GM20431 (cell line): ENCODE measurements around the gene SV2B.

ENCODE experiments used
- in situ Hi-C: fragments of 300-500 bp; cut with MseI, MboI; formaldehyde crosslinking; loops from one replicate; pipeline ENCODE4 v1.15.0; 2020; ENCODE audit warnings: low sequenced_read_pairs; ENCODE audit not compliant: unreplicated experiment

SV2B gene

DNA sequence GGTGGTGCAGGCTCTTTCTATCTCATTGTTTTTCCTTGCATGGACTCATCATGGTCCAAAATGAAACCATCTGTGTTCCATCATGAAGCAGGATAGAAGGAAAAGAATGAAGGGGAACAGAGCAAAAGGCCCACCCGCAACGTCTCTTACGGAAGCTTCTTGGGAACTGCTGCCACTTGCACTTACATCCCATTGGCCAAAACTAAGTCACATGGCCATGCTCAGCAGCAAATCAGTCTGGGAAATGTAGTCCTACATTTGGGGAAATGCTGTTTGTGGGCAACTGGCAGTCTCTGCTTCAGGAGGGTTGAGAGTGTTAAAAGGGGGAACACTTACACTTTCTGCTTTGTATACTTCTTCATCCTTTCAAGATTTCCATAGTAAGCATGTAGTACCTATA lies 191.6 kb downstream of the SV2B start:
- in situ Hi-C loops: loop anchor here (10.0 kb wide), 1 partner anchor 783 kb away; no protein-coding TSS in a partner anchor

DNA sequence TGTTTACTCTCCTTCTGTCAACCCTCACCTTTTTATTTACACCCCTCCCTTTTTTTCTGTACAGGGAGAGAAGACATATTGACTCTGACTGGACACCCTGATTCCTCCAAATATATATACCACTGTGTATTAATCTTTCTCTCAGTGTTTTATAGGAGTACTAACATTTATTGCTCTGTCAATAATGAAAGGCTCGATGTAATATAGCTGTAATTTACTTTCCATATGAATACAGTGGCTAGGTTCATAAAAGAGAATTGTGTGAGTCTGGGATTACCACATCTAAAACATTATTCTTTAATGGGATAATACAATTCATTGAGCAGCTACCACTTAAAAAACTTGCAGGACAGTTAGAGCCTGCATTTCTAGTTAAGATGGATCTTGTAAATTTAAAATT lies 194.3 kb downstream of the SV2B start:
- in situ Hi-C loops: loop anchor here (10.0 kb wide), 1 partner anchor 780 kb away; no protein-coding TSS in a partner anchor

DNA sequence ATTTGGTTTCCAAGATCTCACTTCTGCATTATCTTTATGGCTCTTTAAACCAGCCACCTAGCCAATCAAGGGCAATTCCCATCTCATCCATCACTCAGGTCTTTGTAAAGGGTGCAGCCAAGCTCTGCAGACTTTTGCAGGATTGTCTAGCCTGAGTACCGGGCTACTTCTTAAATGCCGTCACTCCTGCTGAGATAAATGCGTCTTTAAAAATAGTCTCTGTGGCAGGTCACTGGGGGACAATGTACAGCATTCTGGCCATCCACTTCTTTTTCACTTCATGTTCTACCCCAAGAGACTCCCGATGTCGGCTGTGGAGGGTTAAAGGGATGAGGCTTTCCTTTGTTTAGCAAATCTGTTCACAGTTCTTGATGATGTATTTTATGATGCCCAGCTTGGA lies 194.7 kb downstream of the SV2B start:
- in situ Hi-C loops: loop anchor here (10.0 kb wide), 1 partner anchor 780 kb away; no protein-coding TSS in a partner anchor

DNA sequence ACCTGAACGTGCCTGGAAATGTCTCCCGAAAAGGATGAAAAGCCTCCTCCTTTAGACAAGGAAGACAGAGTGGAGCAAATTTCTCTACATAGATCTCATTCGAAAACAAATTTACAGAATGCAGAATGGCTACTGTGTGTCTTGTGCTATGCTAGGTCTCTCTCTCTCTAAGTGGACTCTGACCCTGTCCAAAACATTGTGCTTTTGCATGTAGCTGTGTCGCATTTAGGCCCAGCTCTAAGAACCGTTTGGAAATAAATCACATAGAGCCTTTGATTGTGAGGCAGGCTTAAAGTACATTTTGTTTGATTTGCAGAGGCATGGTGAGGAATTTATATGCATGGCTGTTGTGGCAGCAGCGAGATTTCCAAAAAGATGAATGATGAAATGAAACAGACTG lies 198.0 kb downstream of the SV2B start:
- in situ Hi-C loops: loop anchor here (10.0 kb wide), 1 partner anchor 777 kb away; no protein-coding TSS in a partner anchor

DNA sequence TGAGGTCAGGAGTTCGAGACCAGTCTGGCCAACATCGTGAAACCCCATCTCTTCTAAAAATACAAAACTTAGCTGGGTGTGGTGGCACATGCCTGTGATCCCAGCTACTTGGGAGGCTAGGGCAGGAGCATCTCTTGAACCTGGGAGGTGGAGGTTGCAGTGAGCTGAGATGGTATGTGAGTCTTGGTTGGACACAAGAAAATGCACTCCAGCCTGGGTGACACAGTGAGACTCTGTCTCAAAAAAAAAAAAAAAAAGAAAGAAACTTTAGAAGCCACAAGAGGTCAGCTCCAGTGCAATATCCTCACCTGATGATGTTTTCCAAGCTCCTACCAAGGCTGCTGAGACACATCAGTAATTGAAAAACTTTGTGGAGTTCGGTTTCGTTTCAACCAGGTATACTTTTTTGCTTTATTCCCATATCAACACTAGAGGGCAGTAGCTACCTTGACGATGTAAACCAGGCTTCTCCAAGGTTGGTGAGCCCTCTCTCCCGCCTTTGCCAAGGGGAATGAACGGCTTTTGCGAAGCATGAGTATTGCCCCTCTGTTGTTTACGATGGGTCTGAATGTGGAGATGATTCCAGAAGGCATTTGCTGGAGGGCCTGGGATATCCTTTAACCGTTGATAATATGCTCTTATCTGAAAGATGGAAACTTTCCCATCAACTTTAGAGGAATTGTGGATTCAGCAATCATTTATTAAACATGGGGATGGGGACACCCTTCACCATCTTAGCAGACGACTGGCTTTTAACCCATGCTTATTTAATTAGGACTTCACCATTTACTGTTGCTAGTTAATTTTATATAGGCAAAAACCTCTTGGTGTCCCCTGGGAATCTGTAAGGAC lies 202.8 kb downstream of the SV2B start:
- in situ Hi-C loops: no loop called here

DNA sequence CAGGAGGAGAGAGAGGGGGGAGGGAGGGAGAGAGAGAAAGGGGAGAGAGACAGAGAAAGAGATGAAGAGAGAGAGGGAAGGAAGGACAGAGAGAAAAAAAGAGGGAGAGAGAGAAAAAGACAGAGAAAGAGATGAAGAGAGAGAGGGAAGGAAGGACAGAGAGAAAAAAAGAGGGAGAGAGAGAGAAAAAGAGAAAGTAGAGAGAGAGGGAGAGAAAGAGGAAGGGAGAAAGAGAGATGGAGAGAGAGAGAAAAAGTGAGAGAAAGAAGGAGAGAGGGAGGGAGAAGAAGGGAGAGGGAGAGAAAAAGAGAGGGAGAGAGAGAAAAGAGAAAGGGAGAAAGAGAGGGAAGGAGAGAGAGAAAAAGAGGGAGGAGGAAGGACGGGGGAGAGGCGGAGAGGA lies 204.2 kb downstream of the SV2B start:
- in situ Hi-C loops: no loop called here

DNA sequence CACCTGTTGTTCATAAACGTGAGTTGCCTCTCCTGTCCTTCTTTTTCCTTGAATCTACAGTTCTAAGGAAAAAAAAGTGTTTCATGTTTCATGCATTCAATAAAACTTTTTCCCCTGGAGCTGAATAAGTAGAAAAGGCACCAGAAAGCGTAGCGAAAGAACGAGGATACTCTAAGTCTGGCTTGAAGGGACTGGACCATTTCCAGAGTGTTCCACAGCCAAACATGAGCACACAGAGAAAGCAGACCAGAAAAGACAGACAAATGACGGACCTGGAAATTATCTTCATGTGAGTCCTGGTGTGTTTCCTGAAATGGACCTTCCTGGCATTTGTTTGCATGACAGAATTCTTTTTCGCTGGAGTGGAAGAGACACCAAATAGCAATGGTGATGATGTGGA lies 204.7 kb downstream of the SV2B start:
- in situ Hi-C loops: no loop called here

DNA sequence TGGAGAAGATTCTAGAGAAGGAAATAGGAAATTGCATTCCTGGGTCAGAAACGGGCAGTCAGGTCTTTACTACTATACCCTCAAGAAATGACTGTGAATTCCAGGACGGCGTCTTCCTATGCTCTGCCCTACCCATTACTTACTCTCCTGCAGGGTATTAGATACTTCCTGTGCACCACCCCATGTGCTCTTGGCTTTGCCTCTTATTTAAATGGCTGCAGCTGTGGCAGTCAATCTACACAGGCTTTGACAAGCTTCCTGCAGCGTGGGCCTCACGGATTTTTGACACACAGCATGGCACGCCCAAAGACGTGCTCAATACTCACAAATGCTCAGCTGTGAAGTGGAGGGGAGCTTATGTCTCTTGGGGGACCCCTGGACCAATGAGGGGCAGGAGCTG lies 206.1 kb downstream of the SV2B start:
- in situ Hi-C loops: no loop called here

DNA sequence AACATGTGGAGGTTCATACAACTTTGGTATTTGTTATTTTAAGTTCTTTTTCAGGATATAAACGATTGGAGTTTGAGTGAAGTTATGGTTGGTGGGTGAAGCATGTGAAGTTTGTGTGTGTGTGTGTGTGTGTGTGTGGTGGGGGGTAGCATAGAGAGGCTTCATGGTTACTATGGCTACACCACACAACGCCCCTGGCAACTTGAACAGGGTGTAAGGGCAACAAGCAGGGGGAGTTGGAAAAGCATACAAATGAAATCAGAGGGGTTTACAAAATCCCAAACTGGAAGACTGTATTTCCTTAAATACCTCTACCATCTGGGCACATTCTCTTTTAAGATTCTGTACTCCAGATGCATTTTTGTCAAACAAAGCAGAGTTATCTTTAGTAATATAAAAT lies 207.5 kb downstream of the SV2B start:
- in situ Hi-C loops: no loop called here

DNA sequence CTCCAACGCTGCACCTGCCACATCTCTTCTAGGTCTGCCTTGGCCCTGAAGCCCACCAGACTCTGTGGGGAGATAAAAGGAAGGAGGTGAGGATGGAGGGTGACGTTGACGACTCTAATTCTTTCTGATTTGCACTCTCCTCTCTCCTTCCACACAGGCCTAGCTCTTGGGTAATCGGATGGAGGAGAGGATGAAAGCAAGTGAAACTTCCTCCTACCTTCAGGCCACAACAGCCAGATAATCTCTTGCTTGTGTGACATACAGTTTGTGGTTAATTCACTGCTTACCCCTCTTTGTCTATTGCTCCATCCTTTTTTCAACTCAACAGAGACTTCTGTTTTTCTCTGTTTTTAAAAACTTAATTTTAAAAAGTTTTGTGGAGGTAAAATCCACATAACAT lies 208.1 kb downstream of the SV2B start:
- in situ Hi-C loops: no loop called here

DNA sequence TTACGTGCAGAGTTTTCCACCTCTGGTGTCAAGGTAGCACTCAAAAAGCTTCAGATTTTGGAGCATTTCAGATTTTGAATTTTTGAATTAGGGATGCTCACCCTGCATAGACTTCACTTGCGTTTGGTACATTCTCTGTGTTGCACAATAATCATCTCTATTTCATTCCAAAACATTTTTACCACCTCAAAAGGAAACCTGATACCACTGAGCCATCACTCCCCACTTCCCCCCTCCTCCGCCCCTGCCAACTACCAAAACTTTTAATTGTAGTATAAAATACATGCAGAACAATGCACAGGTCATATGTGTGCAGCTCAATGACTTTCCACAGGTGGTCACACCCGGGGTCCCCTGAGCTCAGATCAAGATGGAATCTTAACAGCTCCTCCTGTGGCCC lies 208.8 kb downstream of the SV2B start:
- in situ Hi-C loops: no loop called here

DNA sequence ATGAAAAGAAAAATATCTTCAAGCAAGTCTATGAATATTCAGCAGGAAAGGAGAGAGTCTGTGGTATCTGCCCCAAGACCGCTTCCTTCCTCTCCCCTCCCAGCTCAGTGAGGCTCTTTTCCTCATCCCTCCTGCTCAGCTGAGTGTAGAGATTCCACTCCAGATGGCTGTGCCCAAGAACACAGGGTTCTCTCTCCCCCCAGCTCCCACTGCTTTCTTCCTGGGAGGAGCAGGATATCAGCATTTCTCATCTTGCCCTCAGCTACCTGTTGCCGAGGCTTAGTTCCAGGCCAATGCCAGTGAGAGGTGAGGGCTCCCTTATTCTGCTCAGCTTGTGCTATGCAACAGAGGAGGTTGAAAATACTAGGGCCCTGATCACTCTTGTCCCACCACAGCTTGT lies 211.9 kb downstream of the SV2B start:
- in situ Hi-C loops: no loop called here

DNA sequence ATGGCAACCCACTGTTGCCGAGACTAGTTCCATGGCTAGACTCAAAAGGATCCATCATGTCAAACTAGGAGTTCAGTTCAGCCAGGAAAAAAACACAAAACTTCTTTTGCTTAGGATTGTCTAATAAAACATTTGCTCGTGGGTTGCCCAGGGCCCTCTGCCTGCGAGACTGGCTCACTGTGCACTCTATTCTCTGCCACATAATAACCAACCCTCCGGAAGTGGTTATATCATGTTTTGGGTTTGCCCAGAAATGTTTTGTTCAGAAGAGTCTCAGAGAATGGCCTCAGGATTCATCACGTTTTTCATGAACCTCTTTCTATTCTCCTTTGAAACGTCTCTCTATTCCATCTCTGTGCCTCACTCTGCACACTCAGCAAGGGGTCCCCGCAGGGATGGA lies 216.1 kb downstream of the SV2B start:
- in situ Hi-C loops: no loop called here

DNA sequence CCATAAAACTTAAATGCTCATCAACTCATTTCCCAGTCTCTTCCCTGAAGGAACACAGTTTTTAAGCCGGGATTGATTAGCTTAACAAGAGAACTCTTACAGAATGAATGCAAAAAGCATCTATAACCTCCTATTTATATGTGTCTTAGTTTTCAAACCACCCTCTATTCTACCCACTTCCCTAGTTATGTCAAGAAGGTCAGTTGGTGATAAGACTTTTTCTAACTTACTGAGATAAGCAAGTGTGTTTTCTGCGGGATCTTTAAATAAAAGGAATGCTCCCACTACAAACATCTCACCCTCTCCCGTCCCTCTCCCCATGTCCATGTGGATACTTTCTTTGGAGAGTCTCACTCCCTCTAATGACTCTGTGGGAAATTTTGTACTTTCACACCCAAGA lies 218.5 kb downstream of the SV2B start:
- in situ Hi-C loops: no loop called here

DNA sequence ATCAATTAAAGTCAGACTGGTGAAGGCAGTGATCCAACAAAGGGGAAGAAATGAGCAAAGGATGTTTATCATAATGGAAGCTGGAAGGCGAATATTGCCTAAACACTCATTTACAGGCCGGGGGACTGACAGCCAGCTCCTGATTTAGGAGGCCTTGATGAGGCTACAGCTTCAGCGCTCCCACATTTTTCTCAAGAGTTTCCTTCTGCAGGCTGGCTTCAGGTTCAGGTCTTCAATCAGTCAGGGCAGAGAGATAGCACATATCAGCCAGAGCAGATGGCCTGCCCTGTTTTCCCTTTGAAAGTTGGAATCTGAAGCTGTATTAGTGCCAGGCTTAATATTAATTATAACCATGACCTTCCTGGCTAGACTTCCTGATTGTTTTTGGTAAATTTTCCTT lies 218.9 kb downstream of the SV2B start:
- in situ Hi-C loops: no loop called here

DNA sequence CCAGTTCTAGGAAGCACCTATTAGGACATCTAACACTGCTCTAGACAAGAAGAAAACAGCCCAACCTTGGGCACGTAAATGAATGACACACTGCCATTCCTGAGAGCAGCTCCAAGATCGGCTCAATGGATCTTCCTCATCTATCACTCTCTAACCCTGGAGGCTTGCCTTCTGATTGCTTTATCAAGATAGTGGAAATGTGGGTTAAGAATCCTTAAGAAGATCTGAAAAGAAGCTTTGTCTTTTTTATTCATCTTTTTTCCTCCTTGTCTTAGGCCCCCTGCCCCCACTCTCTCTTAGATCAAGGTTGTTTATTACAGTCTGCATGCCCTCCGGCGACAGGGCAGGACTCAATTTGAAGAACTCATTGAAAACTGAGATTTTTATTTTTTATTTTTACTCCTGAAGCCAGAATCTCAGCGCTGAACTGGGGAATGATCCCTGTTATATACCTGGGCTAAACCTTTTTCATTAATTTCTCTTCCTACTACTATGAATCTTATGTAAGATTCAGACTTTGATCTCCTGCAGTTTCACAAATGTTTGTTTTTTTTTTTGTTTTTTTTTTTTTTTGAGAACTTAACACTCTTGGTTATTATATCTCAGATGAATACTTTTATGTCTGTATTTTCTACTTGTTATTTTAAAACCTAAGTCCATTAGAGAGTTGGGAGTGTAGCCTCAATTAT lies 219.5 kb downstream of the SV2B start:
- in situ Hi-C loops: no loop called here

DNA sequence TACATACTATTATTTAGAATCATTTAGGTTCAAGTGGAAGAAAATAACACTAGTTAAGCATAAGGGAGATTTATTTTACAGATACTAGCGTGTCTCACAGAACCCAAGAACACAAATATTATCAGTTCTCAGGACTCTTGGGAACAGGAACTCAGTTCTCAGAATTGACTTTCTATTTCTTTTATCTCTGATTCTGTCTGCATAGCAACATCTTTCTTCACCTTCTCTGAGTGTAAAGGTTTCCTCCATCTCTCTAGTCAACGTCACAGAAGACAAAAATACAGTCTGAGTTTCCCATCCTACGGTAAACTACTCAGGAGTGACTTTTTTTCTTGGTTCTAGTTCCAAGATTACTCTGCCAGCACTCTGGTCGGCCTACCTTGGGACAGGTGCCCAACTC lies 220.0 kb downstream of the SV2B start:
- in situ Hi-C loops: no loop called here

DNA sequence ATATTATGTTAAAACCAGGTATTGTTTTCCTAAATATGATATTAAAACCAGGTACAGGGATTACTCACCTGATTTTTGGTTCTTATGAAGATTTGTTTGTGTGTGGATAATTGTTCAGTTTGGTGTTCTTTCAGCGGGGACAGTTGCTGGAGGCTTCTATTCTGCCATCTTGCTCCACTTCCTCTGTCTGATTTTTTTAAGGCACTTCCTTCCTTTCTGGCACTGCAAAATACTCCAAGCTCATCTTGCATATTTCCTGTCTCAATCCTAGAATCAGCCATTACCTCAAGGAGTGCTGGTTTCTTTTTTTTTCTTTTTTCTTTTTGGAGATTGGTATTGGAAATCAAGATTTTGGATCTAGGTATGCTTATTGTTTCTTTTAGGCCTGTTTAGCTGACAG lies 229.9 kb downstream of the SV2B start:
- in situ Hi-C loops: no loop called here

DNA sequence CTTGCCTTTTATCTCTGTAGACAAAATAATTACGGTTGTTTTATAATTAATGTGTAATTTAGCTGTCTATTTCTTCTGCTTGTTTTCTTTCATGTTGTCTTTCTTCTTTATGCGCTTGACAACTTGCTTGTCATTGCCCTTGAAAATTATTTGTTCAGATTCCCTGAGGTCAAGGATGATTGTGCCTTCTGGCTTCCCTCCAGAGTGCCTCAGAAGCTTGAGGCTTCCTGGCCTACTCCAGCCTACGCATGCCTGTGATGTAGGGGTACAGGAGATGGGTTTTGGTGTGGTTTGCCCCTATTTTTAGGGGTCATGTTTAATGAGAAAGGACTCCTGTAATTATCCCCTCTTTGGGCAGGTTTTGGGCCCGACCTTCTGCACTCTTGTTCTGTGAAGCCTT lies 231.5 kb downstream of the SV2B start:
- in situ Hi-C loops: no loop called here

DNA sequence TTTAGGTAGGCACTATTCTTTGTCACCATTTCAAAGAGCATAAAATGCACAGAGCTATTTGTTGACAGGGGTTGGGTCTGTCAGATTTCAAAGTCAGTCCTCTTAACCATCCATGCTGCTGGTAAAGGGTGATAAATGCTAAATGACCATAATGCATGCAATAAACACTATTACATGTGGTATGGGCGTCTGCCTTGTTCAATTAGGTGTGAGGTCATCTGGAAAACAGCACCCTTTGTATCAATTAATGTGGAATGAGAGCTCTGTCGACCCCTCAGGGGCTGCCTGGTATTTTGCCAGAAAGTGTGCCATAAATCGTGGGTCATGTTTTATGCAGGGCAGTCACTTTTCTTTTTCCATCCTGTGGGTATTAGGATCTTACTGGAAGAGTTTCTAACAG lies 235.6 kb downstream of the SV2B start:
- in situ Hi-C loops: no loop called here

DNA sequence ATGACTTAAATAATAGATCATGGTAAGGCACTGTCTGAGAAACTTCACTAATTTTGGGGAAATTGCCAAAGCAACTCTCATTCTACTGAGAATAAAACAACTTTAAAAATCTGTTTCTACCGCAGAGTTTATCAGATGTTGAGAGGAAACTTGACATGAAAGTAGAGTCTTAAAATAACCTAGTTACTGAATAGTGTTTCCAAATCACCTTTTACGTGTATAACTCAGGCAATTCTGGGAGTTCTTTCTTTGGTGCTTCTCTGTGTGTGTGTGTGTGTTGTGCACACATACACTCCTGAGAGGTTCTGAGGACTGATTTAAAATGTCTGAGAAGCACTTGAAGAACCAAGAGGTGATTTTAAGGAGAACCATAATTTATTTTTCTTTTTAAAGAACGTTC lies 236.6 kb downstream of the SV2B start:
- in situ Hi-C loops: no loop called here
